Smooth muscle cell (in vitro differentiated cells): ENCODE data around the gene GCC2. TPM values are rescaled to one million over a fixed set of nuclear protein-coding genes. Genes with fewer than 3 reads are reported as not detected.
"Not testable (repeated sequence)": the region's sequence is repeated elsewhere in the genome, so short reads cannot be mapped to it uniquely, and the experiment has no call there.

Source experiments
- DNase-seq: peaks from one replicate; lab custom pipeline; 2025; ENCODE audit not compliant: unreplicated experiment; lab: John Stamatoyannopoulos, UW
- H2AFZ ChIP-seq: fragments of 200-600 bp; sonication (generic); 2 replicates; pipeline ENCODE4 v1.6.0; 2016; ENCODE audit warnings: antibody characterized with exemption, low read depth, mild to moderate bottlenecking
- H3F3A ChIP-seq: fragments of 200-600 bp; sonication (generic); 2 replicates; pipeline ENCODE4 v1.6.0; 2017; ENCODE audit warnings: antibody characterized with exemption, low read depth
- H3K27ac ChIP-seq: fragments of 200-600 bp; sonication (generic); 2 replicates; pipeline ENCODE4 v1.5.1; 2016; ENCODE audit warnings: low read depth, mild to moderate bottlenecking
- H3K27me3 ChIP-seq: fragments of 200-600 bp; sonication (generic); 2 replicates; pipeline ENCODE4 v1.6.1; 2016; ENCODE audit warnings: low read depth, mild to moderate bottlenecking
- H3K36me3 ChIP-seq: fragments of 200-600 bp; sonication (generic); 2 replicates; pipeline ENCODE4 v1.5.1; 2016; ENCODE audit warnings: low read depth
- H3K4me1 ChIP-seq: fragments of 200-600 bp; sonication (generic); 2 replicates; pipeline ENCODE4 v1.5.1; 2016; ENCODE audit warnings: low read depth
- H3K4me2 ChIP-seq: fragments of 200-600 bp; sonication (generic); 2 replicates; pipeline ENCODE4 v1.6.0; 2016; ENCODE audit warnings: mild to moderate bottlenecking
- H3K4me3 ChIP-seq: fragments of 200-600 bp; sonication (generic); 2 replicates; pipeline ENCODE4 v1.5.1; 2016; ENCODE audit warnings: mild to moderate bottlenecking
- H3K79me2 ChIP-seq: fragments of 200-600 bp; sonication (generic); 2 replicates; pipeline ENCODE4 v1.6.0; 2016; ENCODE audit warnings: low read depth, mild to moderate bottlenecking
- H3K9ac ChIP-seq: fragments of 200-600 bp; sonication (generic); 2 replicates; pipeline ENCODE4 v1.6.0; 2016; ENCODE audit warnings: low read depth
- H3K9me3 ChIP-seq: fragments of 200-600 bp; sonication (generic); replicated peaks from 2 replicates; pipeline ENCODE4 v1.5.1; 2016; ENCODE audit warnings: low read depth
- H4K20me1 ChIP-seq: fragments of 200-600 bp; sonication (generic); 2 replicates; pipeline ENCODE4 v1.6.0; 2016; ENCODE audit warnings: low read depth
- WGBS: methylation state at CpG from one replicate; pipeline ENCODE4 v1.1.7; 2016; ENCODE audit warnings: low lambda C conversion rate; 5-methylcytosine and 5-hydroxymethylcytosine counted together
- polyA plus RNA-seq: library from polyadenylated mRNA; unstranded; fragments of >200 nt; fragmentation: Nextera tagmentation; extraction: Ambion mirVana; gene quantifications from 2 replicates; pipeline ENCODE4 v1.2.1, GENCODE V29; 2016
- total RNA-seq: library from RNA; depleted of rRNA; stranded (reverse); fragments of >200 nt; gene quantifications from 2 replicates; pipeline ENCODE4 v1.2.3, GENCODE V29; 2014
- TF ChIP-seq, protein P1 (sequence below): fragments of 200-600 bp; sonication (generic); IDR thresholded peaks from 2 replicates; pipeline ENCODE4 v1.5.1; 2017; ENCODE audit warnings: borderline replicate concordance, mild to moderate bottlenecking, antibody characterized with exemption; ENCODE audit not compliant: insufficient read depth, poor library complexity, severe bottlenecking

The GCC2 gene
- total and polyA plus RNA-seq, 2 experiments from 2014 or later, result 18.3 to 36.4 TPM

GRCh38 chr2:108451976-108452375, 3.0 kb downstream of the GCC2 start:
- no peak overlapping the region for H3K4me3 ChIP-seq
- peaks cover 44% of the 10 kb centered on the region for H3K79me2 ChIP-seq
- H3K36me3 ChIP-seq, result peaks cover 30% of the 10 kb centered on the region
- H3K9me3 ChIP-seq, result peaks cover 2% of the 10 kb centered on the region
- no peak overlapping the region for H3K27ac ChIP-seq
- no peak overlapping the region for H3K4me2 ChIP-seq
- 98% methylated on average over 4 of the region's 4 CpGs for WGBS
- H2AFZ ChIP-seq, result no peak overlapping the region
- no peaks in the 10 kb centered on the region for H3K27me3 ChIP-seq
- no peak overlapping the region for H3K9ac ChIP-seq
- peaks cover 6% of the 10 kb centered on the region for H3K4me1 ChIP-seq
- TF ChIP-seq, protein P1, sequence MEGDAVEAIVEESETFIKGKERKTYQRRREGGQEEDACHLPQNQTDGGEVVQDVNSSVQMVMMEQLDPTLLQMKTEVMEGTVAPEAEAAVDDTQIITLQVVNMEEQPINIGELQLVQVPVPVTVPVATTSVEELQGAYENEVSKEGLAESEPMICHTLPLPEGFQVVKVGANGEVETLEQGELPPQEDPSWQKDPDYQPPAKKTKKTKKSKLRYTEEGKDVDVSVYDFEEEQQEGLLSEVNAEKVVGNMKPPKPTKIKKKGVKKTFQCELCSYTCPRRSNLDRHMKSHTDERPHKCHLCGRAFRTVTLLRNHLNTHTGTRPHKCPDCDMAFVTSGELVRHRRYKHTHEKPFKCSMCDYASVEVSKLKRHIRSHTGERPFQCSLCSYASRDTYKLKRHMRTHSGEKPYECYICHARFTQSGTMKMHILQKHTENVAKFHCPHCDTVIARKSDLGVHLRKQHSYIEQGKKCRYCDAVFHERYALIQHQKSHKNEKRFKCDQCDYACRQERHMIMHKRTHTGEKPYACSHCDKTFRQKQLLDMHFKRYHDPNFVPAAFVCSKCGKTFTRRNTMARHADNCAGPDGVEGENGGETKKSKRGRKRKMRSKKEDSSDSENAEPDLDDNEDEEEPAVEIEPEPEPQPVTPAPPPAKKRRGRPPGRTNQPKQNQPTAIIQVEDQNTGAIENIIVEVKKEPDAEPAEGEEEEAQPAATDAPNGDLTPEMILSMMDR, result no peak
- no peak for DNase-seq
- H4K20me1 ChIP-seq, result no peaks in the 10 kb centered on the region
- no peaks in the 10 kb centered on the region for H3F3A ChIP-seq

- 97% methylated on average over 4 of the region's 4 CpGs for WGBS
- H4K20me1 ChIP-seq, DNase-seq, H3K4me3 ChIP-seq, H3K4me2 ChIP-seq, H3F3A ChIP-seq, H2AFZ ChIP-seq, H3K27me3 ChIP-seq, H3K4me1 ChIP-seq, H3K9ac ChIP-seq, H3K27ac ChIP-seq: not testable (repeated sequence)
- peaks cover 14% of the 10 kb centered on the region for H3K9me3 ChIP-seq
- peaks cover 36% of the 10 kb centered on the region for H3K36me3 ChIP-seq
- peaks cover 54% of the 10 kb centered on the region for H3K79me2 ChIP-seq
These were observed 4.5 kb downstream of the GCC2 start for GRCh38 chr2:108453530-108453929.

DNA sequence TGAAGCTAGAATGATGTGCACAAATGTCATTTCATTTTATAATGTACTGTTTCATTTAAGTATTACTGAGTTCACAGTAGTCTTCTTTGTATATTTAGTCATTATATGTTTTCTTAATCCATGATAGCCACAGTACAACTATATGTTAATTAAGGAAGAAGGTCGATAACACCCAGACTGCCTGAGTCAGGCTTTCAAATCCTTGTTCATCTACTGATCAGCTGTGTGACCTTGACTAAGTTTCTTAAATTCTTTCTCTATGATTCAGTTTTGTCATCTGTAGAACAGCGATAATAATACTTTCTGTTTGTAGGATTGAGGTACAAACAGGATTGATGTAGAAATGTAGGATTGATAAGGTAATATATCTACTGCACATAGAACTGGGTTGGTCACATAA, 5.4 kb downstream of the GCC2 start:
- no peaks in the 10 kb centered on the region for H4K20me1 ChIP-seq
- peaks cover 60% of the 10 kb centered on the region for H3K79me2 ChIP-seq
- H3K36me3 ChIP-seq, result peaks cover 36% of the 10 kb centered on the region
- H3K9ac ChIP-seq, result no peak overlapping the region
- no peak overlapping the region for H3K27ac ChIP-seq
- TF ChIP-seq, protein P1, result no peak
- no peak overlapping the region for H3K4me2 ChIP-seq
- H3F3A ChIP-seq, result no peaks in the 10 kb centered on the region
- WGBS, result 94% methylated on average over 2 of the region's 2 CpGs
- H3K9me3 ChIP-seq, result peaks cover 14% of the 10 kb centered on the region
- H3K27me3 ChIP-seq, result no peaks in the 10 kb centered on the region
- no peak overlapping the region for H3K4me3 ChIP-seq
- H3K4me1 ChIP-seq, result peaks cover 6% of the 10 kb centered on the region
- H2AFZ ChIP-seq, result no peak overlapping the region
- DNase-seq, result no peak

DNA sequence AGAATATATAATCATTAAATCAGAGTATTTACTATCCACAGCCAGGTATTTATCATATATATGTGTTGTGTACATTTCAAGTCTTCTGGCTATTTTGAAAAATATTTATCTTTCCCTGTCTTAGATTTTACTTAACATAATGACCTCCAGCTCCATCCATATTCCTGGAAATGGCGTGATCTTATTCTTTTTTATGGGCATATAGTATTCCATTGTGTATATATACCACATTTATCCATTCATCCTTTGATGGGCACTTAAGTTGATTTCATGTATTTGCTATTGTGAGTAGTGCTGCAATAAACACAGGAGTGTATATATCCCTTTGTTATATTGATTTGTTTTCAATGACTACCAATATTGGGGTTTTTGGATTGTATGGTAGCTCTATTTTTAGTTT, 6.6 kb downstream of the GCC2 start:
- Histone ChIP-seq H3K4me1 (no peaks in the 10 kb centered on the region), H3K9me3 (peaks cover 14% of the 10 kb centered on the region), H3K36me3 (peaks cover 41% of the 10 kb centered on the region), H3K27me3 (no peaks in the 10 kb centered on the region), H3K4me2 (no peak overlapping the region), H3F3A (no peaks in the 10 kb centered on the region), H4K20me1 (no peaks in the 10 kb centered on the region), H3K4me3 (no peak overlapping the region), H3K9ac (no peak overlapping the region), H3K27ac (no peak overlapping the region), H2AFZ (no peak overlapping the region), H3K79me2 (peaks cover 51% of the 10 kb centered on the region)
- 93% methylated on average over 1 of the region's 1 CpG for WGBS
- DNase-seq, result no peak
- TF ChIP-seq, protein P1, result no peak
